ENCODE measurements around the gene RUNX1. TPM values are rescaled to one million over a fixed set of nuclear protein-coding genes. Genes with fewer than 3 reads are reported as not detected.

Gene RUNX1
- total and polyA plus RNA-seq, 2 of the 13 experiments (the other 11 are each of a cell fraction or from before 2014, with no cell fraction given), result 5.4 to 6.4 TPM

- no peak for TF ChIP-seq DDIT3 (CRISPR knock-in tag; IDR thresholded peaks at IDR 0.05)
- peak; percentile 63 for TF ChIP-seq HNRNPLL (IDR thresholded peaks at IDR 0.05; ENCODE audit: low read depth, low read length, poor library complexity, severe bottlenecking)
- peak; percentile 83; the same call in 1 of the 2 replicates for TF ChIP-seq MLXIP (CRISPR knock-in tag; IDR thresholded peaks at IDR 0.05; ENCODE audit: borderline replicate concordance)
- peak; percentile 70; the same call in 1 of the 2 replicates for TF ChIP-seq ZNF790 (CRISPR knock-in tag; IDR thresholded peaks at IDR 0.05; ENCODE audit: borderline replicate concordance)
- TF ChIP-seq, protein P1, sequence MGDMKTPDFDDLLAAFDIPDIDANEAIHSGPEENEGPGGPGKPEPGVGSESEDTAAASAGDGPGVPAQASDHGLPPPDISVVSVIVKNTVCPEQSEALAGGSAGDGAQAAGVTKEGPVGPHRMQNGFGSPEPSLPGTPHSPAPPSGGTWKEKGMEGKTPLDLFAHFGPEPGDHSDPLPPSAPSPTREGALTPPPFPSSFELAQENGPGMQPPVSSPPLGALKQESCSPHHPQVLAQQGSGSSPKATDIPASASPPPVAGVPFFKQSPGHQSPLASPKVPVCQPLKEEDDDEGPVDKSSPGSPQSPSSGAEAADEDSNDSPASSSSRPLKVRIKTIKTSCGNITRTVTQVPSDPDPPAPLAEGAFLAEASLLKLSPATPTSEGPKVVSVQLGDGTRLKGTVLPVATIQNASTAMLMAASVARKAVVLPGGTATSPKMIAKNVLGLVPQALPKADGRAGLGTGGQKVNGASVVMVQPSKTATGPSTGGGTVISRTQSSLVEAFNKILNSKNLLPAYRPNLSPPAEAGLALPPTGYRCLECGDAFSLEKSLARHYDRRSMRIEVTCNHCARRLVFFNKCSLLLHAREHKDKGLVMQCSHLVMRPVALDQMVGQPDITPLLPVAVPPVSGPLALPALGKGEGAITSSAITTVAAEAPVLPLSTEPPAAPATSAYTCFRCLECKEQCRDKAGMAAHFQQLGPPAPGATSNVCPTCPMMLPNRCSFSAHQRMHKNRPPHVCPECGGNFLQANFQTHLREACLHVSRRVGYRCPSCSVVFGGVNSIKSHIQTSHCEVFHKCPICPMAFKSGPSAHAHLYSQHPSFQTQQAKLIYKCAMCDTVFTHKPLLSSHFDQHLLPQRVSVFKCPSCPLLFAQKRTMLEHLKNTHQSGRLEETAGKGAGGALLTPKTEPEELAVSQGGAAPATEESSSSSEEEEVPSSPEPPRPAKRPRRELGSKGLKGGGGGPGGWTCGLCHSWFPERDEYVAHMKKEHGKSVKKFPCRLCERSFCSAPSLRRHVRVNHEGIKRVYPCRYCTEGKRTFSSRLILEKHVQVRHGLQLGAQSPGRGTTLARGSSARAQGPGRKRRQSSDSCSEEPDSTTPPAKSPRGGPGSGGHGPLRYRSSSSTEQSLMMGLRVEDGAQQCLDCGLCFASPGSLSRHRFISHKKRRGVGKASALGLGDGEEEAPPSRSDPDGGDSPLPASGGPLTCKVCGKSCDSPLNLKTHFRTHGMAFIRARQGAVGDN (CRISPR knock-in tag; IDR thresholded peaks at IDR 0.05), result peak; percentile 63
- 0 out of 2 replicates have a peak, but pooled peaks have one; percentile 70 for TF ChIP-seq SAFB2 (CRISPR knock-in tag; IDR thresholded peaks at IDR 0.05; ENCODE audit: borderline replicate concordance, low read depth)
- TF ChIP-seq RNF2 (conservative IDR thresholded peaks at IDR 0.05; ENCODE audit: low read depth), result peak; percentile 55; the same call in 1 of the 2 replicates
- TF ChIP-seq, protein P2, sequence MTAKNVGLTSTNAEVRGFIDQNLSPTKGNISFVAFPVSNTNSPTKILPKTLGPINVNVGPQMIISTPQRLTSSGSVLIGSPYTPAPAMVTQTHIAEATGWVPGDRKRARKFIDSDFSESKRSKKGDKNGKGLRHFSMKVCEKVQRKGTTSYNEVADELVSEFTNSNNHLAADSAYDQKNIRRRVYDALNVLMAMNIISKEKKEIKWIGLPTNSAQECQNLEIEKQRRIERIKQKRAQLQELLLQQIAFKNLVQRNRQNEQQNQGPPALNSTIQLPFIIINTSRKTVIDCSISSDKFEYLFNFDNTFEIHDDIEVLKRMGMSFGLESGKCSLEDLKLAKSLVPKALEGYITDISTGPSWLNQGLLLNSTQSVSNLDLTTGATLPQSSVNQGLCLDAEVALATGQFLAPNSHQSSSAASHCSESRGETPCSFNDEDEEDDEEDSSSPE (CRISPR knock-in tag; IDR thresholded peaks at IDR 0.05), result peak; percentile 35; the same call in 1 of the 2 replicates
- TF ChIP-seq GATA4 (IDR thresholded peaks at IDR 0.05; ENCODE audit: borderline replicate concordance, low read depth), result peak; percentile 59; the same call in 1 of the 2 replicates
- peak in 1 of 2 experiments; percentile 12; a peak in 1 of 4 replicates for TF ChIP-seq EP300 (IDR thresholded peaks at IDR 0.05; ENCODE audit: low read depth in 2 of 2, low read length in 2 of 2)
- no peak for TF ChIP-seq EP300 (CRISPR knock-in tag; IDR thresholded peaks at IDR 0.05; ENCODE audit: borderline replicate concordance)
- peak; percentile 37; the same call in 1 of the 2 replicates for TF ChIP-seq RAD21 (CRISPR knock-in tag; IDR thresholded peaks at IDR 0.05)
- no peak for TF ChIP-seq ZNF605 (CRISPR knock-in tag; IDR thresholded peaks at IDR 0.05)
- TF ChIP-seq ZNF138 (CRISPR knock-in tag; IDR thresholded peaks at IDR 0.05; ENCODE audit: low read depth), result 0 out of 2 replicates have a peak, but pooled peaks have one; percentile 20
- TF ChIP-seq, protein P3, sequence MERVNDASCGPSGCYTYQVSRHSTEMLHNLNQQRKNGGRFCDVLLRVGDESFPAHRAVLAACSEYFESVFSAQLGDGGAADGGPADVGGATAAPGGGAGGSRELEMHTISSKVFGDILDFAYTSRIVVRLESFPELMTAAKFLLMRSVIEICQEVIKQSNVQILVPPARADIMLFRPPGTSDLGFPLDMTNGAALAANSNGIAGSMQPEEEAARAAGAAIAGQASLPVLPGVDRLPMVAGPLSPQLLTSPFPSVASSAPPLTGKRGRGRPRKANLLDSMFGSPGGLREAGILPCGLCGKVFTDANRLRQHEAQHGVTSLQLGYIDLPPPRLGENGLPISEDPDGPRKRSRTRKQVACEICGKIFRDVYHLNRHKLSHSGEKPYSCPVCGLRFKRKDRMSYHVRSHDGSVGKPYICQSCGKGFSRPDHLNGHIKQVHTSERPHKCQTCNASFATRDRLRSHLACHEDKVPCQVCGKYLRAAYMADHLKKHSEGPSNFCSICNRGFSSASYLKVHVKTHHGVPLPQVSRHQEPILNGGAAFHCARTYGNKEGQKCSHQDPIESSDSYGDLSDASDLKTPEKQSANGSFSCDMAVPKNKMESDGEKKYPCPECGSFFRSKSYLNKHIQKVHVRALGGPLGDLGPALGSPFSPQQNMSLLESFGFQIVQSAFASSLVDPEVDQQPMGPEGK (CRISPR knock-in tag; IDR thresholded peaks at IDR 0.05), result peak; percentile 80
- TF ChIP-seq RBM22 (optimal IDR thresholded peaks at IDR 0.05; ENCODE audit: low read length), result no peak
Measured at GRCh38 chr21:34888569-34889319, 160.4 kb downstream of the RUNX1 start (continued).

Measured in HepG2 (cell line).